Measurements from ENCODE around the gene SPRN. TPM values are rescaled to one million over a fixed set of nuclear protein-coding genes. Genes with fewer than 3 reads are reported as not detected.
A peak's percentile ranks its signal among the peaks of the same experiment; 100 is the strongest.

Gene SPRN
- total and polyA plus RNA-seq, 4 donors: 0.28 TPM; not detected in 3

DNA sequence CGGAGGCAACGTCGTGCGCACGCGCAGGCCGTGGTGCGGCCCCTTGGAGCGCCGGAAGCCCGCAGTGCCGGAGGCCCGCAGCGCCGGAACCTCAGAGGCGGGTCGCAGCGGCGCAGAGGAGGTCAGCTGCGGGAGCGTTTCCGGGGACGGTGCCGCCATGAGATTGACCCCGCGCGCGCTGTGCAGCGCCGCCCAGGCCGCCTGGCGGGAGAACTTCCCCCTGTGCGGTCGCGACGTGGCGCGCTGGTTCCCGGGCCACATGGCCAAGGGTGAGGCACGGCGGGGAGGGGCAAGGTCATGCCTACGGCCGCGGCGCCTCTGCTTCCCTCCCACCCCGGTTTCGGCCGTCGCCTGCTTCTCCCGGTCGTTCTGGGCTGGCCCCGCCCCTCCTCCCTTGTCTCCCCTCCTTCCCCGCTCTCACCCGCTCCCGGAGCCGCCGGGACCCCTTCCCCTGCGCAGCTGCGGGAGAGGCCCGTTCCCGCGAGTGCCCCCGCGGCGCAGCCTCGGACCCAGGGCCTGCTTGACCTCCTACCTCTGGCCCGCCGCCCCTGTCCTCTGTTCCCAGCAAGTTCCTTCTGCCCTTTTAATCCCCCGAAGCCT, 30.3 kb downstream of the SPRN start, which contains the start of gene MTG1:
TSS of gene MTG1 (plus strand) at position 94 of the 600 bp plus-strand sequence. CDS start at position 158, 64 bp downstream.
- peak; percentile 97 for ATAC-seq (ENCODE audit: low FRiP score)
- H3K9me3 ChIP-seq (ENCODE audit: control insufficient read depth, low read length): no peaks in the 10 kb centered on the region
- 0 to 1% methylated on average over 69 of the region's 69 CpGs for WGBS, 2 donors
- intact Hi-C loops (cut with DNase I): no loop called here
- H3K4me1 ChIP-seq (ENCODE audit: control insufficient read depth in 1 of 2, insufficient read depth in 2 of 2, low read length in 2 of 2): no peaks in the 10 kb centered on the region
- H3K27me3 ChIP-seq (ENCODE audit: control insufficient read depth in 1 of 2, insufficient read depth in 2 of 2, low read length in 1 of 2): no peaks in the 10 kb centered on the region
- peak within 1 kb of the TSS; percentile 79 to 86 for H3K4me3 ChIP-seq (ENCODE audit: low read length in 2 of 2)
- peak within 1 kb of the TSS in 1 of 2 donors; percentile 58 for H3K27ac ChIP-seq (ENCODE audit: low read depth in 1 of 2, low read length in 2 of 2)
- no peaks in the 10 kb centered on the region for H3K36me3 ChIP-seq (ENCODE audit: control insufficient read depth in 1 of 2, insufficient read depth in 2 of 2, low read length in 1 of 2)
- peak; percentile 96 to 99 for DNase-seq

GRCh38 chr10:133393401-133394063, 30.9 kb downstream of the SPRN start:
- Histone ChIP-seq H3K27me3 (ENCODE audit: control insufficient read depth in 1 of 2, insufficient read depth in 2 of 2, low read length in 1 of 2) (no peaks in the 10 kb centered on the region), H3K27ac (ENCODE audit: low read depth in 1 of 2, low read length in 2 of 2) (no peak overlapping the region), H3K4me3 (ENCODE audit: low read length in 2 of 2) (no peak overlapping the region), H3K9me3 (ENCODE audit: control insufficient read depth, low read length) (no peaks in the 10 kb centered on the region), H3K36me3 (ENCODE audit: control insufficient read depth in 1 of 2, insufficient read depth in 2 of 2, low read length in 1 of 2) (no peaks in the 10 kb centered on the region), H3K4me1 (ENCODE audit: control insufficient read depth in 1 of 2, insufficient read depth in 2 of 2, low read length in 2 of 2) (no peaks in the 10 kb centered on the region)
- DNase-seq: peak in 1 of 2 donors; percentile 37
- 30 to 32% methylated on average over 27 of the region's 27 CpGs for WGBS, 2 donors
- no peak for ATAC-seq (ENCODE audit: low FRiP score)
- intact Hi-C loops (cut with DNase I): no loop called here

- WGBS, 2 donors: 88 to 89% methylated on average over 11 to 12 of the region's 12 CpGs
- intact Hi-C loops (cut with DNase I): no loop called here
- Histone ChIP-seq H3K9me3 (ENCODE audit: control insufficient read depth, low read length) (no peaks in the 10 kb centered on the region), H3K27me3 (ENCODE audit: control insufficient read depth in 1 of 2, insufficient read depth in 2 of 2, low read length in 1 of 2) (no peaks in the 10 kb centered on the region), H3K4me3 (ENCODE audit: low read length in 2 of 2) (no peak overlapping the region), H3K4me1 (ENCODE audit: control insufficient read depth in 1 of 2, insufficient read depth in 2 of 2, low read length in 2 of 2) (no peaks in the 10 kb centered on the region), H3K27ac (ENCODE audit: low read depth in 1 of 2, low read length in 2 of 2) (no peak overlapping the region), H3K36me3 (ENCODE audit: control insufficient read depth in 1 of 2, insufficient read depth in 2 of 2, low read length in 1 of 2) (no peaks in the 10 kb centered on the region)
- no peak for ATAC-seq (ENCODE audit: low FRiP score)
- peak in 1 of 2 donors; percentile 62 for DNase-seq
Measured at GRCh38 chr10:133391761-133392518, 32.5 kb downstream of the SPRN start.

DNA sequence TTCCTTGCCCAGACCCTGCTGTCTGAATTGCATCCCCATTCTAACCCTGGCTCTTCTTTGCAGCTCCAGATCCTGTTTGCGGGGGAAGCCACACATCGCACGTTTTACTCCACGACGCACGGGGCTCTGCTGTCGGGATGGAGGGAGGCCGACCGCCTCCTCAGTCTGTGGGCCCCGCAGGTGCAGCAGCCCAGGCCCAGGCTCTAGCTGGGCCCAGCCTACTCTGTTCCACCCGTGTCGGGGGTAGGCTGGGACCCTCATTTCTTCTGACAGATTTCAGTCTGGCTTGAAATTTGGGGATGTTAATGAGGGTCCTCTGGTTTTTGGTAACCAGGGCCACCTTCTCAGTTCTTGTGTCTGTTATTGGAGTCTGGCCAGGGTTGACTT, 33.2 kb downstream of the SPRN start:
- H3K4me3 ChIP-seq (ENCODE audit: low read length in 2 of 2): no peak overlapping the region
- no peaks in the 10 kb centered on the region for H3K9me3 ChIP-seq (ENCODE audit: control insufficient read depth, low read length)
- DNase-seq (peak in 1 of 2 donors; percentile 34), ATAC-seq (ENCODE audit: low FRiP score) (no peak)
- intact Hi-C loops (cut with DNase I): no loop called here
- no peaks in the 10 kb centered on the region for H3K27me3 ChIP-seq (ENCODE audit: control insufficient read depth in 1 of 2, insufficient read depth in 2 of 2, low read length in 1 of 2)
- H3K36me3 ChIP-seq (ENCODE audit: control insufficient read depth in 1 of 2, insufficient read depth in 2 of 2, low read length in 1 of 2): no peaks in the 10 kb centered on the region
- WGBS, 2 donors: 92 to 94% methylated on average over 12 of the region's 12 CpGs
- no peak overlapping the region for H3K27ac ChIP-seq (ENCODE audit: low read depth in 1 of 2, low read length in 2 of 2)
- H3K4me1 ChIP-seq (ENCODE audit: control insufficient read depth in 1 of 2, insufficient read depth in 2 of 2, low read length in 2 of 2): no peaks in the 10 kb centered on the region

DNA sequence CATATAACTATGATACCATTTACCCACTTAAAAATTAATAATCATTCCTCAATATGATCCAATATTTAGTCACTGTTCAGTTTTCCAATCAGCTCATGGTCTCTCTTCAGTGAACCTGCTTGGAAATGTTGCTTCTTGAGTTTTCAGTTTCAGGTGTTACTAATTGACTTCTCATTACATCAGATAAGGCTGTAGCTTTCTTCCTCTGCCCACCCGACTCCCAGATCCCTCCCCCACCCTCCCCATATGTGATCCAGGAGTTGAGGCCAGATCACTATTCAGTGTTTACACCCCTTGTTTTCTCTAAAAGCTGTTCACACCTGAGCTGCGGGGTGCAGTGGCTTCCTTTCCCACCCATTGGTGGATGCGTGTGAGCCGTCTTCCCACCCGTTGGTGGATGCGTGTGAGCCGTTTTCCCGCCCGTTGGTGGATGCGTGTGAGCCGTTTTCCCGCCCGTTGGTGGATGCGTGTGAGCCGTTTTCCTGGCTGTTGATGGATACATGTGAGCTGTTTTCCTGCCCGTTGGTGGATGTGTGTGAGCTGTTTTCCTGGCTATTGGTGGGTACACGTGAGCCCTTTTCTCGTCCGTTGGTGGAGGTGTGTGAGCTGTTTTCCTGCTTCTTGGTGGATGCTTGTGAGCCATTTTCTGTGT, 33.7 kb downstream of the SPRN start:
- DNase-seq: peak in 1 of 2 donors; percentile 62
- Histone ChIP-seq H3K4me1 (ENCODE audit: control insufficient read depth in 1 of 2, insufficient read depth in 2 of 2, low read length in 2 of 2) (no peaks in the 10 kb centered on the region), H3K4me3 (ENCODE audit: low read length in 2 of 2) (no peak overlapping the region), H3K27me3 (ENCODE audit: control insufficient read depth in 1 of 2, insufficient read depth in 2 of 2, low read length in 1 of 2) (no peaks in the 10 kb centered on the region), H3K27ac (ENCODE audit: low read depth in 1 of 2, low read length in 2 of 2) (no peak overlapping the region), H3K36me3 (ENCODE audit: control insufficient read depth in 1 of 2, insufficient read depth in 2 of 2, low read length in 1 of 2) (no peaks in the 10 kb centered on the region), H3K9me3 (ENCODE audit: control insufficient read depth, low read length) (no peaks in the 10 kb centered on the region)
- intact Hi-C loops (cut with DNase I): no loop called here
- ATAC-seq (ENCODE audit: low FRiP score): no peak
- 87 to 89% methylated on average over 19 of the region's 19 CpGs for WGBS, 2 donors

DNA sequence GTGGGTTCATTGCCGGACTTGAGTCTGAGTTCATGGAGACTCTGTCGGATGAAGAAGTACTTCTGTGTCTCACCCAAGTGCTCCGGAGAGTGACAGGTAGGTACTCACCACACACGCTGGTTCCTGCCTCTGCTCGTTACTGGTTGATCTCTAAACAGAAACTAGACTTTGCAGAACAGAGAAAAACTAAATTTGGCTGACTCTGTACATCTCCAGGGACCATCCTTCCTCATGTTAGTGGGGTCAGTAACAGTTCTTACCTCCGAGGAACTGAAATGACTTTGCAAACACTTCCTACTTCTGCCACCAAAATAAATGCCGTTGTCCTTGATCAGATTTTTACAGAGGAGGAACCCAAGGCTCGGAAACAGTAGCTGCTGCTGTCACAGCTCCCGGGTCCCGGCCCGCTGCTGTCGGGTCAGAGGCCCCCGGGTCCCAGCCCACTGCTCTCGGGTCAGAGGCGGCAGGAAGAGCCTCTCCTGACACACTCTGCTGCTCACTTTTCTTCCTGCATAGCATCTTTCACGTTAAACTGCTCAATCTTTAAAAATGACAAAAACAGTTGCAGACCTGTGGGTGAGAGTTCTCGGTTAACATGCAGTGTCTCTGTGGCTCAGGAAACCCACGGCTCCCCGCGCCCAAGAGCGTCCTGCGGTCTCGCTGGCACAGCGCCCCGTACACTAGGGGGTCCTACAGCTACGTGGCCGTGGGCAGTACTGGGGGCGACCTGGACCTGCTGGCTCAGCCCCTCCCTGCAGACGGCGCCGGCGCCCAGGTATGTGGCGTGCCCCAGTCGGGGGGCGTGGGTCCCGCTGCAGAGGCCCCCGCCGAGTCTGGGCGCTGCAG, 35.2 kb downstream of the SPRN start:
- WGBS, 2 donors: 87% methylated on average over 39 of the region's 39 CpGs
- Histone ChIP-seq H3K4me1 (ENCODE audit: control insufficient read depth in 1 of 2, insufficient read depth in 2 of 2, low read length in 2 of 2) (no peaks in the 10 kb centered on the region), H3K27ac (ENCODE audit: low read depth in 1 of 2, low read length in 2 of 2) (no peak overlapping the region), H3K36me3 (ENCODE audit: control insufficient read depth in 1 of 2, insufficient read depth in 2 of 2, low read length in 1 of 2) (peaks cover 0 to under 1% of the 10 kb centered on the region in 2 donors), H3K4me3 (ENCODE audit: low read length in 2 of 2) (no peak overlapping the region), H3K9me3 (ENCODE audit: control insufficient read depth, low read length) (no peaks in the 10 kb centered on the region), H3K27me3 (ENCODE audit: control insufficient read depth in 1 of 2, insufficient read depth in 2 of 2, low read length in 1 of 2) (no peaks in the 10 kb centered on the region)
- peak in 1 of 2 donors; percentile 75 for DNase-seq
- intact Hi-C loops (cut with DNase I): no loop called here
- no peak for ATAC-seq (ENCODE audit: low FRiP score)

DNA sequence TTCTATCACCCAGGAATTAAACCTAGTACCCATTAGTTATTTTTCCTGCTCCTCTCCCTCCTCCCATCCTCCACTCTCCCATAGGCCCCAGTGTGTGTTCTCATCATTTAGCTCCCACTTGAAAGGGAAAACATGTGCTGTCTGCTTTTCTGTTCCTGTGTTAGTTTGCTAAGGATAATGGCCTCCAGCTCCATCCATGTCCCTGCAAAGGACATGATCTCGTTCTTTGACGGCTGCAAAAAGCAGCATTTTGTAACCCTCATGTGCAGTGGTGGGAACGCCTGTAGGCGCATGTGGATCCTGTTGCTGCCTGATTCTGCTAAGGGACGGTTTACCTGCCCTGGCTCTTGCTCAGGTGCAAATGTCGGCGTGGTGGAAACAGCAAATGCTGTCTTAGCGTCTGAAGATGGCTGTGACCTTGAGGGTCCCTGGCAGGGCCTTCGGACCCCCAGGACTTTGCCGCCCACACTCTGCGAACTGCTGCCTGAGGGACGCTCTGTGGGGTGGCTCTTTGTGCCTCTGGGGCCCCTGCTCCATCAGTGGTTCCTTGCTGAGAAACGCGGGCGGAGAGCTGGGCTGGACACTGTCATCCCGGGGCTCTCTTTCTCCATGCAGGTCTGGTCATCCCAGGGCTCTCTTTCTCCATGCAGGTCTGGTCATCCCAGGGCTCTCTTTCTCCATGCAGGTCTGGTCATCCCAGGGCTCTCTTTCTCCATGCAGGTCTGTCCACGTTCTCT, 36.0 kb downstream of the SPRN start:
- Histone ChIP-seq H3K27me3 (ENCODE audit: control insufficient read depth in 1 of 2, insufficient read depth in 2 of 2, low read length in 1 of 2) (no peaks in the 10 kb centered on the region), H3K4me3 (ENCODE audit: low read length in 2 of 2) (no peak overlapping the region), H3K27ac (ENCODE audit: low read depth in 1 of 2, low read length in 2 of 2) (no peak overlapping the region), H3K36me3 (ENCODE audit: control insufficient read depth in 1 of 2, insufficient read depth in 2 of 2, low read length in 1 of 2) (peaks cover 0 to 4% of the 10 kb centered on the region in 2 donors), H3K9me3 (ENCODE audit: control insufficient read depth, low read length) (no peaks in the 10 kb centered on the region), H3K4me1 (ENCODE audit: control insufficient read depth in 1 of 2, insufficient read depth in 2 of 2, low read length in 2 of 2) (no peaks in the 10 kb centered on the region)
- 89% methylated on average over 17 of the region's 17 CpGs for WGBS, 2 donors
- ATAC-seq (ENCODE audit: low FRiP score) (no peak), DNase-seq (peak in 1 of 2 donors; percentile 64)
- intact Hi-C loops (cut with DNase I): no loop called here
